DMS153 treated with DMSO at 0.1 percent for 48 hours (cell line): ENCODE results near the gene HBS1L.
"Not testable (repeated sequence)": the region's sequence is repeated elsewhere in the genome, so short reads cannot be mapped to it uniquely, and the experiment has no call there.

Experiments used
- DNase-seq: peaks from one replicate; lab custom pipeline; 2025; ENCODE audit not compliant: unreplicated experiment; lab: John Stamatoyannopoulos, UW

Gene HBS1L

GRCh38 chr6:135075018-135075417 lies 20.4 kb upstream of the HBS1L start:
- DNase-seq = no peak

- DNase-seq = no peak
These were observed 19.3 kb upstream of the HBS1L start for GRCh38 chr6:135073756-135074393.

- no peak for DNase-seq
These were observed 18.6 kb upstream of the HBS1L start for GRCh38 chr6:135073217-135073616.

- DNase-seq = no peak
These were observed 18.1 kb upstream of the HBS1L start for GRCh38 chr6:135072753-135073152.

- DNase-seq = no peak
These were observed 16.9 kb upstream of the HBS1L start for GRCh38 chr6:135071541-135071940.

- DNase-seq = no peak
These were observed 13.3 kb upstream of the HBS1L start for GRCh38 chr6:135067911-135068310.

GRCh38 chr6:135066806-135067205 lies 12.2 kb upstream of the HBS1L start:
- DNase-seq = no peak

- DNase-seq = no peak
These were observed 11.8 kb upstream of the HBS1L start for GRCh38 chr6:135066397-135066796.

GRCh38 chr6:135064586-135064985 lies 10.0 kb upstream of the HBS1L start:
- DNase-seq = no peak

GRCh38 chr6:135063926-135064325 lies 9.3 kb upstream of the HBS1L start:
- DNase-seq = no peak

GRCh38 chr6:135062735-135063134 lies 8.1 kb upstream of the HBS1L start:
- peak; percentile 24 for DNase-seq

- no peak for DNase-seq
These were observed 5.5 kb upstream of the HBS1L start for GRCh38 chr6:135060076-135060475.

- not testable (repeated sequence) for DNase-seq
These were observed 3.7 kb upstream of the HBS1L start for GRCh38 chr6:135058299-135058698.

GRCh38 chr6:135056632-135057031 lies 2.0 kb upstream of the HBS1L start:
- no peak for DNase-seq

- no peak for DNase-seq
These were observed 425 bp downstream of the HBS1L start for GRCh38 chr6:135054226-135054568.

GRCh38 chr6:135053406-135053805 lies 1.2 kb downstream of the HBS1L start:
- no peak for DNase-seq

- DNase-seq = no peak
These were observed 1.7 kb downstream of the HBS1L start for GRCh38 chr6:135052939-135053338.

GRCh38 chr6:135048915-135049314 lies 5.7 kb downstream of the HBS1L start:
- DNase-seq = no peak

GRCh38 chr6:135047336-135047735 lies 7.3 kb downstream of the HBS1L start:
- no peak for DNase-seq

GRCh38 chr6:135046912-135047311 lies 7.7 kb downstream of the HBS1L start:
- DNase-seq = no peak

- DNase-seq = no peak
These were observed 10.0 kb downstream of the HBS1L start for GRCh38 chr6:135044639-135045038.

- DNase-seq = no peak
These were observed 10.8 kb downstream of the HBS1L start for GRCh38 chr6:135043846-135044245.

GRCh38 chr6:135043364-135043763 lies 11.3 kb downstream of the HBS1L start:
- no peak for DNase-seq

GRCh38 chr6:135038335-135038734 lies 16.3 kb downstream of the HBS1L start:
- no peak for DNase-seq
